ENCODE data around the gene KLRG1. TPM values are rescaled to one million over a fixed set of nuclear protein-coding genes. Genes with fewer than 3 reads are reported as not detected.

KLRG1 gene
- total and polyA plus RNA-seq, 9 of the 15 experiments (the other 6 are each of a cell fraction or from before 2014, with no cell fraction given) = 1.4 to 7.2 (median 2.1) TPM

GRCh38 chr12:9037431-9037830 is 48.1 kb downstream of the KLRG1 start (continued):
- TF ChIP-seq ZNF445 (CRISPR knock-in tag; IDR thresholded peaks at IDR 0.05; ENCODE audit: low read depth) (no peak), ETV1 (tag; conservative IDR thresholded peaks at IDR 0.05; ENCODE audit: low read depth) (no peak)
- TF ChIP-seq, protein P1, sequence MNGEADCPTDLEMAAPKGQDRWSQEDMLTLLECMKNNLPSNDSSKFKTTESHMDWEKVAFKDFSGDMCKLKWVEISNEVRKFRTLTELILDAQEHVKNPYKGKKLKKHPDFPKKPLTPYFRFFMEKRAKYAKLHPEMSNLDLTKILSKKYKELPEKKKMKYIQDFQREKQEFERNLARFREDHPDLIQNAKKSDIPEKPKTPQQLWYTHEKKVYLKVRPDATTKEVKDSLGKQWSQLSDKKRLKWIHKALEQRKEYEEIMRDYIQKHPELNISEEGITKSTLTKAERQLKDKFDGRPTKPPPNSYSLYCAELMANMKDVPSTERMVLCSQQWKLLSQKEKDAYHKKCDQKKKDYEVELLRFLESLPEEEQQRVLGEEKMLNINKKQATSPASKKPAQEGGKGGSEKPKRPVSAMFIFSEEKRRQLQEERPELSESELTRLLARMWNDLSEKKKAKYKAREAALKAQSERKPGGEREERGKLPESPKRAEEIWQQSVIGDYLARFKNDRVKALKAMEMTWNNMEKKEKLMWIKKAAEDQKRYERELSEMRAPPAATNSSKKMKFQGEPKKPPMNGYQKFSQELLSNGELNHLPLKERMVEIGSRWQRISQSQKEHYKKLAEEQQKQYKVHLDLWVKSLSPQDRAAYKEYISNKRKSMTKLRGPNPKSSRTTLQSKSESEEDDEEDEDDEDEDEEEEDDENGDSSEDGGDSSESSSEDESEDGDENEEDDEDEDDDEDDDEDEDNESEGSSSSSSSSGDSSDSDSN (IDR thresholded peaks at IDR 0.05; ENCODE audit: borderline replicate concordance in 1 of 2, low read depth in 2 of 2, low read length in 2 of 2) = no peak

- DNase-seq (ENCODE audit: extremely low read depth in 1 of 4, low spot score in 3 of 4) (peak; percentile 39 to 53 (median 42)), FAIRE-seq (peak; percentile 74), ATAC-seq (peak; percentile 50; the same call in 2 of the 3 replicates)
- BruUV-seq (replicated peaks) = no TSS peak
- Histone ChIP-seq H4K20me1 (replicated peaks; ENCODE audit: control insufficient read depth, insufficient read depth, low read length) (no peaks in the 10 kb centered on the region), H3K27me3 (ENCODE audit: control insufficient read depth in 2 of 2, insufficient read depth in 2 of 2, low read length in 2 of 2) (no peaks in the 10 kb centered on the region), H3K9me3 (replicated peaks; ENCODE audit: control insufficient read depth, insufficient read depth, low read depth, low read length) (no peaks in the 10 kb centered on the region), H3K4me3 (no peak overlapping the region), H3K4me1 (replicated peaks in 1 of 2; ENCODE audit: control insufficient read depth in 2 of 2, insufficient read depth in 2 of 2, low read length in 2 of 2) (no peaks in the 10 kb centered on the region), H3K79me2 (ENCODE audit: control insufficient read depth, insufficient read depth, low read length) (no peaks in the 10 kb centered on the region), H3K9me1 (ENCODE audit: control insufficient read depth, insufficient read depth, low read length) (no peaks in the 10 kb centered on the region), H3K9ac (ENCODE audit: insufficient read depth in 1 of 2, low read depth in 2 of 2, low read length in 2 of 2) (no peak overlapping the region), H3K27ac (ENCODE audit: extremely low read depth, low read depth, low read length) (no peak overlapping the region), H3K36me3 (ENCODE audit: control insufficient read depth, insufficient read depth, low read length) (no peaks in the 10 kb centered on the region), H3K4me2 (ENCODE audit: insufficient read depth, low read length) (no peak overlapping the region), H2AFZ (ENCODE audit: low read depth, low read length) (no peak overlapping the region)
- ChIA-PET POLR2A (no interaction called here), CTCF (ENCODE audit: low intra/inter-chr PET ratio) (interaction anchor here (0.8 to 2.4 kb wide), 6 partner anchors 10 to 495 kb away, joined by 3 to 22 read pairs (median 10); partner anchors contain the start of gene M6PR)
- 0% methylated on average over 3 of the region's 3 CpGs for WGBS (ENCODE audit: insufficient coverage, low coverage, missing lambda C conversion rate)
- intact Hi-C loops (cut with micrococcal nuclease) = loop anchor here (1.0 kb wide), 1 partner anchor 89 kb away; no protein-coding TSS in a partner anchor
- in situ Hi-C loops (cut with MboI) = no loop called here
- TF ChIP-seq SMC3 (conservative IDR thresholded peaks at IDR 0.05; ENCODE audit: insufficient read depth, low read depth, low read length) = peak; percentile 56
- TF ChIP-seq MED1 (CRISPR knock-in tag; IDR thresholded peaks at IDR 0.05; ENCODE audit: borderline replicate concordance) = no peak
- TF ChIP-seq PCBP1 (IDR thresholded peaks at IDR 0.05; ENCODE audit: low read depth, low read length, poor library complexity, severe bottlenecking) = no peak
- TF ChIP-seq ZNF699 (CRISPR knock-in tag; IDR thresholded peaks at IDR 0.05; ENCODE audit: insufficient replicate concordance) = no peak
- no peak for TF ChIP-seq IRF2 (CRISPR knock-in tag; IDR thresholded peaks at IDR 0.05)
- peak; percentile 73 to 79 for TF ChIP-seq RAD21 (CRISPR knock-in tag; conservative IDR thresholded peaks at IDR 0.05 in 1 of 2, IDR thresholded peaks at IDR 0.05 in 1 of 2)
- TF ChIP-seq PYGO2 (tag; IDR thresholded peaks at IDR 0.05) = no peak
- peak; percentile 58 for TF ChIP-seq DACH1 (IDR thresholded peaks at IDR 0.05; ENCODE audit: partially characterized antibody)
Observed at GRCh38 chr12:9039397-9039977, 50.1 kb downstream of the KLRG1 start.

Data from K562 (cell line).